Stimulated activated CD4-positive, alpha-beta T cell treated with anti-CD3 and anti-CD28 coated beads, TNF-alpha, amount 100 ng/mL, for 48 hours (primary cell): ENCODE data around the gene BBS12.

Experiments used
- DNase-seq, 3 donors: peaks; one replicate each; pipeline ENCODE4 v3.0.0-alpha.2; 2020; ENCODE audit warnings: low read depth in 3 of 3

Gene BBS12

GRCh38 chr4:122715221-122715620 lies 17.3 kb upstream of the BBS12 start:
- no peak for DNase-seq

- DNase-seq = peak; percentile 59 to 74 (median 65)
These were observed 15.6 kb upstream of the BBS12 start for GRCh38 chr4:122716825-122717448.

- no peak for DNase-seq
These were observed 14.2 kb upstream of the BBS12 start for GRCh38 chr4:122718281-122718680.

- DNase-seq = no peak
These were observed 10.2 kb upstream of the BBS12 start for GRCh38 chr4:122722256-122722655.

- no peak for DNase-seq
These were observed 3.6 kb upstream of the BBS12 start for GRCh38 chr4:122728856-122729255.

- no peak for DNase-seq
These were observed 828 bp upstream of the BBS12 start for GRCh38 chr4:122731676-122732075.

- DNase-seq = no peak
These were observed 1.2 kb downstream of the BBS12 start for GRCh38 chr4:122733787-122734120.

GRCh38 chr4:122739174-122739573 lies 6.7 kb downstream of the BBS12 start:
- no peak for DNase-seq

GRCh38 chr4:122742933-122743829 lies 10.7 kb downstream of the BBS12 start:
- DNase-seq = no peak

- DNase-seq = no peak
These were observed 11.7 kb downstream of the BBS12 start for GRCh38 chr4:122744229-122744628.

GRCh38 chr4:122746485-122746965 lies 14.0 kb downstream of the BBS12 start:
- no peak for DNase-seq

GRCh38 chr4:122747068-122747467 lies 14.6 kb downstream of the BBS12 start:
- DNase-seq = no peak

GRCh38 chr4:122747883-122748282 lies 15.4 kb downstream of the BBS12 start:
- no peak for DNase-seq

GRCh38 chr4:122749704-122750454 lies 17.4 kb downstream of the BBS12 start:
- DNase-seq = no peak

- no peak for DNase-seq
These were observed 23.2 kb downstream of the BBS12 start for GRCh38 chr4:122755675-122756074.

GRCh38 chr4:122758033-122758432 lies 25.5 kb downstream of the BBS12 start:
- no peak for DNase-seq

- DNase-seq = no peak
These were observed 27.3 kb downstream of the BBS12 start for GRCh38 chr4:122759639-122760310.

GRCh38 chr4:122762520-122762919 lies 30.0 kb downstream of the BBS12 start:
- no peak for DNase-seq

GRCh38 chr4:122762966-122763716 lies 30.6 kb downstream of the BBS12 start:
- no peak for DNase-seq

GRCh38 chr4:122764071-122764820 lies 31.7 kb downstream of the BBS12 start:
- no peak for DNase-seq
